Frontal cortex (tissue), 4 donors: Measurements from ENCODE around the gene DNASE1L3. TPM values are rescaled to one million over a fixed set of nuclear protein-coding genes. Genes with fewer than 3 reads are reported as not detected.

Source experiments
- DNase-seq, 2 donors: peaks; one replicate each; pipeline ENCODE4 v3.0.0; 2012; ENCODE audit warnings: low spot score in 2 of 2
- FAIRE-seq: peaks from 2 replicates; lab custom pipeline; 2012; peaks lifted over from hg19 to GRCh38; lab: Jason Lieb, UNC
- total RNA-seq: library from RNA; depleted of rRNA; stranded (reverse); fragments of >200 nt; gene quantifications from one replicate; pipeline ENCODE4 v1.2.3, GENCODE V29; 2014
- donor health status: control.
- donor health status: control.
- donor health status: control.

DNASE1L3 gene
- total RNA-seq, 1 donor from 2014 or later: 0.41 TPM

GRCh38 chr3:58143417-58144055 is 67.2 kb downstream of the DNASE1L3 start:
- DNase-seq: no peak
- FAIRE-seq: no peak

Other genes with a start within 250 kb of the DNASE1L3 start
- gene FLNB, start 202.6 kb downstream of the DNASE1L3 start, total RNA-seq: 16.3 TPM
- 22.4 TPM for gene ABHD6, start 26.8 kb upstream of the DNASE1L3 start, total RNA-seq
- 18.8 TPM for gene RPP14, start 95.3 kb upstream of the DNASE1L3 start, total RNA-seq
- 6.5 TPM for gene HTD2, start 95.5 kb upstream of the DNASE1L3 start, total RNA-seq
- 22.0 TPM for gene PXK, start 121.9 kb upstream of the DNASE1L3 start, total RNA-seq
- 56.3 TPM for gene PDHB, start 222.9 kb upstream of the DNASE1L3 start, total RNA-seq